ENCODE measurements around the gene SAMHD1.
"Not testable (repeated sequence)": the region's sequence is repeated elsewhere in the genome, so short reads cannot be mapped to it uniquely, and the experiment has no call there.

SAMHD1 gene

DNA sequence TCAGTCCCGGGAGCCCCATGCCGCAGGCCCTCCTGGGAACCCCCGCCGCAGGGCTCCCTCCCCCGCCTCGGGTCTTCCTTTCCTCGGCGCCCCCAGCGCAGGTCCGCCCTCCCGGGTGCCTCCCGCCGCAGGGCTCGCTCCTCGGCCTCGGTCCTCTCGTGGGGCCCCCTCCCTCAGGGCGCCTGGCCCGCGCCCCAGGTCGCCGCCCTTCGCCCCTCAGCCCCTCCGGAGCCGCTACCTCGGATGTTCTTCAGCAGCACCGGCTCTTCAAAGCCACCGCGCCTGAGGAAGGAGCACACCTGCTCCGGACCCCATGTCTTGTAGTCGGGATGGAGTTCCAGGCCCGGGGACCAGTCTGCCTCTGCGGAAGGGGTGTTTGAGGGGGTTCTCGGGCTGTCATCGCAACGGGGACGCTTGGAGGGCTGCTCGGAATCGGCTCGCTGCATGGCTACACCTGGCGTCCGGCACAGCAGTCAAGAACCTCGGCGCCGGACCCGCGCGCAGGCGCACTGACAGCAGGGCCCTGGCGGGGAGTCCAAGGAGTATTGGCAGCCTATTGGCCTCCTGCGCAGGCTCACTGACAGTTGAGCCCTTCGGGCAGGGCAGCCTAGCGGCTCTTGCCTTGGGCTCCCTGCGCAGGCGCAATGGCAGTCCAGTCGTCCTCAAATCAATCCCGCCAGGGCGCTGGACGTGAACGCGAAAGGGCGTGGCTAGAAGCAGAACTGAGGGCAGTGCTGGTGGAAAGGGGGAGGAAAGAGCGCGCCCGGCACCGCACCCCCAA, at the start of gene SAMHD1:
Gene SAMHD1 (minus strand): TSS at position 511 of the 781 bp plus-strand sequence. CDS start 65 bp downstream, at position 446.
- peak; percentile 94 for DNase-seq

DNA sequence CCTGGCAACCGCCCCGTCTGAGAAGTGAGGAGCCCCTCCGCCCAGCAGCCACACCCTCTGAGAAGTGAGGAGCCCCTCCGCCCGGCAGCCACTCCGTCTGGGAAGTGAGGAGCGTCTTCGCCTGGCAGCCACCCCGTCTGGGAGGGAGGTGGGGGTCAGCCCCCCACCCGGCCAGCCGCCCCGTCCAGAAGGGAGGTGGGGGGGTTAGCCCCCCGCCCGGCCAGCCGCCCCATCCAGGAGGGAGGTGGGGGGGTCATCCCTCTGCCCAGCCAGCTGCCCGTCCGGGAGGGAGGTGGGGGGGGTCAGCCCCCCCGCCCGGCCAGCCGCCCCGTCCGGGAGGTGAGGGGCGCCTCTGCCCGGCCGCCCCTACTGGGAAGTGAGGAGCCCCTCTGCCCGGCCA, 48.7 kb upstream of the SAMHD1 start:
- DNase-seq = not testable (repeated sequence)

DNA sequence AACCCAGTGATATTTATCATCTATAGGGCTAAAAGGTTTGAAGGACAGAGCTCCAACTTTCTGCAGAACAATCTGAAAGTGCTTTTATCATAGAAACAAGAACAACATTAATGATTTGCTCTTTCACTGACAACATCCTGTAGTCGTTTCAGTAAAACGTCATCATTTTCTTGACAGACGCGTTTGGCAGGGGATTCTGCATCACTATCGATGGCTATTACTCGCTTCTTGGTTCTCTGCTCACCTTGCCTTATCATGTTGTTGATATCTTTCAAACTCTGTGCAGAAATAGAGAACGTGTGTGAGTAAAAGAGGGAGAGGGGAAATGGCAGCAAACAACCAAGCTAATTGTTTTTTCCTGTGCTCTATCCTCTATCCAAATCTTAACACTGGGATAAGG, 47.1 kb upstream of the SAMHD1 start:
- DNase-seq = peak; percentile 31

DNA sequence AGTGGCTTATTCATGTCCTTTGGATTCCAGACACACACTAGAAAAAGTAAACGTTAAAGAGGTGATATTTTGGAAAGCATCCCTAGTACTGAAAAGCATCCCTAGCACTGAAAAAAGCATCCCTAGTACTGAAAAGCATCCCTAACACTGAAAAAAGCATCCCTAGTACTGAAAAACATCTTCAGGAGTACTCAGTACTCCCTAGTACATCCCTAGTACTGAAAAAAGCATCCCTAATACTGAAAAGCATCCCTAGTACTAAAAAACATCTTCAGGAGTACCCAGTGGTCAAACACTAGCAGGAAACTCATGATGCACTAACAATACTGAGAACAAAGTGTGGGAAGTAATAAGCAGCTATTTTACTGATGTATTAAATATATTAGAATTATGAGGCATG, 45.6 kb upstream of the SAMHD1 start:
- DNase-seq = no peak

DNA sequence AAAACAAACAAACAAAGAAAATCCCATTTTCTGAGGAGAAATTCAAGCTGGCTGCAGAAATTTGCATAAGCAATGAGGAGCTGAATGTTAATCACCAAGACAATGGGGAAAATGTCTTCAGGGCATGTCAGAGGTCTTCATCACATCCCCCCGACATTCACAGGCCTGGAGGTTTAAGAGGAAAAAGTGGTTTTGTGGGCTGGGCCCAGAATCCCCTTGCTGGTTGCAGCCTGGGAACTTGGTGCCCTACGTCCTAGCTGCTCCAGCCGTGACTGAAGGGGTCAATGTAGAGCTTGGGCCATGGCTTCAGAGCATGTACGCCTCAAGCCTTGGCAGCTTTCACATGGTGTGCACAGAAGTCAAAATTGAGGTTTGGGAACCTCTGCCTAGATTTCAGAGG, 42.7 kb upstream of the SAMHD1 start:
- not testable (repeated sequence) for DNase-seq

DNA sequence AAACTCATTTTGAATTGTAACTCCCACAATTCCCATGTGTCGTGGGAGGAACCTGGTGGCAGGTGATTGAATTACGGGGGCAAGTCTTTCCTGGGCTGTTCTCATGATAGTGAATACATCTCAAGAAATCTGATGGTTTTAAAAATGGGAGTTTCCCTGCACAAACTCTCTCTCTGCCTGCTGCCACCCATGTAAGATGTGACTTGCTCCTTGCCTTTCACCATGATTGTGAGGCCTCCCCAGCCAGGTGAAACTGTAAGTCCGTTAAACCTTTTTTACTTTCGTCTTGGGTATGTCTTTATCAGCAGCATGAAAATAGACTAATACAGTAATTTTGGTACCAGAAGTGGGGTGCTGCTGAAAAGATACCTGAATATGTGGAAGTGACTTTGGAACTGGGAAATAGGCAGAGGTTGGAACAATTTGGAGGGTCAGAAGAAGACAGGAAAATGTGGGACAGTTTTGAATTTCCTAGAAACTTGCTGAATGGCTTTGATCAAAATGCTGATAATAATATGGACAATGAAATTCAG, 41.4 kb upstream of the SAMHD1 start:
- no peak for DNase-seq

DNA sequence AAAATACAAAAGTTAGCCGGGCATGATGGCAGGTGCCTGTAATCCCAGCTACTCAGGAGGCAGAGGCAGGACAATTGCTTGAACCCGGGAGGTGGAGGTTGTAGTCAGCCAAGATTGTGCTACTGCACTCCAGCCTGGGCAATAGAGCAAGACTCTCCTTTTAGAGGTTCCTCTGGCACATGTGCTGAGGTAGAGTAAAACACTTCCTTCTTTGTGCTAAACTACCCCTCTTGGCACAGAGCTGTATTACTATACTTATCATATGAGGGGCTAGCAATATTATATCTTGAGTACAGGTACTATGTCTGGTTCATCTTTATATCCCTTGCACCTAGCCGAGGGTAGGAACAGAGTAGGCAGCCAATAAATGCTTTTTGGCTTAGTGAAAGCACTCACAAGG, 40.2 kb upstream of the SAMHD1 start:
- no peak for DNase-seq

DNA sequence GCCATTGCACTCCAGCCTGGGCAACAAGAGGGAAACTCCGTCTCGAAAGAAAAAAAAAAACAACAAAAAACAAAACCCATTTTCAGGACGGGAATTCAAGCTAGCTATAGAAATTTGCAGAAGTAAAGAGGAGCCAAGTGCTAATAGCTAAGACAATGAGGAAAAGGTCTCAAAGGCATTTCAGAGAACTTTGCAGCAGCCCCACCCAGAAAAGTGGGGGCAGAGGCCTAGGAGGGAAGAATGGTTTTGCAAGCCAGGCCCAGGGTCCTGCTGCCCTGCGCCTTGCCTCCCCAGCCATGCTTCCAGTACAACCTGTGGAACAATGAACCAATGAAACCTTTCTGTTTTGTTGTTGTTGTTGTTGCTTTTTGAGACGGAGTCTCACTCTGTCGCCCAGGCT, 38.3 kb upstream of the SAMHD1 start:
- DNase-seq = no peak

DNA sequence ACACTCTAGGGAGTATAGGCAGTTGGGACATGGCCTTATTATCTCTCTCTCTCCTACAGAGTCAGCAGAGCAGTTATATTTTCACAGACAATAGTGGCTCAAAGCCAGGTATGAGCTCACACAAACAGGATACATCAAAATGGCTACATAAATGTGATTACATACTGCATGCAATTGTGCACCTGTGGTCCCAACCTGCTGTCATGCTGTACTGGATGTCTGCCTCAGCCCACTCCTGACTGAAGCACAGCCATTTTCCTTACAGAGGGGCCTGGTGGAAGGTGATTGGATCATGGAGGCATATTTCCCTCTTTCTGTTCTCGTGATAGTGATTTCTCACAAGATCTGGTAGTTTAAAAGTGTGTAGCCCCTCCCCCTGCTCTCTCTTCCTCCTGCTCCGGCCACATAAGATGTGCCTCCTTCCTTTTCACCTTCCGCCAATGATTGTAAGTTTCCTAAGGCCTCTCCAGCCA, 37.0 kb upstream of the SAMHD1 start:
- peak; percentile 30 for DNase-seq

DNA sequence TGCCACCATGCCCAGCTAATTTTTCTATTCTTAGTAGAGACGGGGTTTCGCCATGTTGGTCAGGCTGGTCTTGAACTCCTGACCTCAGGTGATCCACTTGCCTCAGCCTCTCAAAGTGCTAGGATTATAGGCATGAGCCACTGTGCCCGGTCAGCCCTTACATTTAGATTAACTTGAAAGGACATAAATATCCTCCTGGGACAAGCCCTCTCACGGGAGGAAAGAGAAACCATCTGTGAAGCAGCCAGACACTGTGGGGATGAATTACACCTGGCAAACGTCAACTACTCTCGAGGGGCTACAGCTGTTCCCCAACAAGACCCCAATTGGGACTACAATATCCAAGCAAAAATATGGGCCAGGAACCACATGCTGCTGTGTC, 32.7 kb upstream of the SAMHD1 start:
- DNase-seq = no peak

DNA sequence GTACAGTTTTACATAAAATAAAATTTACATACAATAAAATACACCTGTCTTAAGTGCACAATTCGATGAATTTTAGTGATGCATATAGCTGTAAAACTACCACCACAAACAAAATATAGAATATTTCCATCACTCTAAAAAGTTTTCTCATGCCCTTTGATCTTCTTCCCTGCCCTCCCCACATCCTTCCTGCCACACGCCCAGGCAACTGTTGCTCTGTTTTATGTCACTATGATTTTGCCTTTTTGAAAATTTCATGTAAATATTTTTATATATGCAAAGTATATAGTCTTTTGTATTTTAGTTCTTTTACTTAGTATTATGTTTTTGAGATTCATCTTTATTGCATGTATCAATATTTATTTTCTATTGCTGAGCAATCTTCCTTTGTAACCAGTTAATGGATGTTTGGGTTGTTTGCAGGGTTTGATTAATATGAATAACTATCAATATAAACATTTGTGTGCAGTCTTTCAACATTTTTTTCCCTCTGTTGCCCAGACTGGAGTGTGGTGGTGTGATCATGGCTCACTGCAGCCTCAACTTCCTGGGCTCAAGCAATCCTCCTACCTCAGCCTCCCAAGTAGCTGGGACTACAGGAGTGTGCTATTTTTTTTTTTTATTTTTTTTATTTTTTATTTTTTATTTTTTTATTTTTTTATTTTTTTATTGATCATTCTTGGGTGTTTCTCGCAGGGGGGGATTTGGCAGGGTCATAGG, 23.8 kb upstream of the SAMHD1 start:
- peak; percentile 77 for DNase-seq

DNA sequence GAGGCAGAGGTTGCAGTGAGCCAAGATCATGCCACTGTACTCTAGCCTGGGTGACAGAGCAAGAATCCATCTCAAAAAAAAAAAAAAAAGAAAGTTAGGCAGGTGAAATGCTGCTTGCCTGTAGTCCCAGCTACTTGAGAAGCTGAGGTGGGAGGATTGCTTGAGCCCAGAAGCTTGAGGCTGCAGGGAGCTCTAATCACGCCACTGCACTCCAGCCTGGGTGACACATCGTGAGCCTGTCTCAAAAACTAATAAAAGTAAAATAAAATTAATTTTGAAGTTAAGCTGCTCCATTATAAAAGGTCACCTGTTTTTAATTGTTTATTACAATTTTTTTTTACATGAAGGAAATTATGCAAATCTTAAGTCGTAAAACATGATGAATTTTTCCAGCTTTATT, 23.2 kb upstream of the SAMHD1 start:
- DNase-seq = no peak

DNA sequence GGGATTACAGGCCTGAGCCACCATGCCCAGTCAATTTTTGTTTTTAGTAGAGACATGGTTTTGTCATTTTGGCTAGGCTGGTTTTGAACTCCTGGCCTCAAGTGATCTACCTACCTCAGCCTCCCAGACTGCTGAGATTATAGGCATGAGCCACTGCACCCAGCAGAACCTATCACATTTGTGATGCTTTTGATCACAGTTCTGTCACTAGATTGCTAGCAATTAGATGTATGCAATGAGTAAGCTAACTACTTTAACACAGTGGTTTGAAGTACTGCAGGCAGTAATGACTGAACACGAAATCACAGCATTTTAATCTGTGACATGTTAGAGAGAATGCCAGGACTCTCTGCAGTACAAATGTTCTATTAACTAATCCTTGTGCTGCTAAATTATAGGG, 19.6 kb upstream of the SAMHD1 start:
- no peak for DNase-seq

DNA sequence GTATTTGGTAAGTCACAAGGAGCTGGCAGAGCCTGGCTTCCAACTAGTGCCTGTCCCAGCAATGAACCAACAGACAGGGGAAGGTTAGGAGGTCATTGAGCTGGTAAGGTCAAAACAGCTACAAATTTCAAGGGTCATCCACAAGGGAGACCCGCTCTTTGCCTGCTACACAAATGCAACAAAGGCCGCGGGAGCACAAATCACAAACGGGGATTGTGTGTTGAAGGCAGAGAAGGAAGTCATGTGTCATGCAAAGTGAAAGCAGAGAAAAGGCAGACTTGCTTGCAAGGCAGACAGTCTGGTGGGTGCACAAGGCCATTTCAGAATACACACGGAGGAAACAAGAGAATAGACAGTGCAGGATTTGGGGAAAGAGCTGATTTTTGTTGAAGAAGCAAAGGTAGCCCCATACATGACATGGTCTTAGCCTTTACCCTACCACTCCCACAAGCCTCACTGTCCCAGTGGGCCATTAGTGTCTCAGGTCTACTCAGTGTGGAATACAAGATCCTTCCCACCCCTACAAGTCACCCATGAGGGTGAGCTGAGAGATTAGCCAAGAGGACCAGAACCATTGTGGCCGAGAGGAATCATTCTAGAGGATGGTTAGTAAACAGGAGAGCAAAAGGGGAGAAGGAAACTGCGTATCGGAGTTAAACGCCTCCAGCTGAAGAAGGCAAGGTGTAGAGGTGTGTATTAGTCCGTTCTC, 18.1 kb upstream of the SAMHD1 start:
- DNase-seq = peak; percentile 60

DNA sequence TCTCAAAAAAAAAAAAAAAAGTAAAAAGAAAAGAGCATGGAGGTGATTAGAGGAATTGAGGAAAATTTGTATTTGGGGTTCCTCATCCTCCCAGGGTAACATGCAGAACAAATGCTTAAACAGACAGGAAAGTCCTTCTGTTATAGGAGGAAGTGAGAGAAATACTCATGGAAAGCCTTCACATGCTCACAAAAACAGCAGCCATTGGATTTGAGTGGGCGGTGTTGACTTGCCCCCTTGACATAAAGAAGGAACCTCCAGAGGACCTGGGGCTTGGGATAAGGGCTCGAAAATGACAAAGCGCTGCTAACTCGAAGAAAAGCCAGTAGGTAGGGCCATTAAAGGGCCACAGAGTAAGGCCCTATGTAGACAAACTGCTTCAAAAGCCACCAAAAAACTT, 17.5 kb upstream of the SAMHD1 start:
- DNase-seq = no peak

DNA sequence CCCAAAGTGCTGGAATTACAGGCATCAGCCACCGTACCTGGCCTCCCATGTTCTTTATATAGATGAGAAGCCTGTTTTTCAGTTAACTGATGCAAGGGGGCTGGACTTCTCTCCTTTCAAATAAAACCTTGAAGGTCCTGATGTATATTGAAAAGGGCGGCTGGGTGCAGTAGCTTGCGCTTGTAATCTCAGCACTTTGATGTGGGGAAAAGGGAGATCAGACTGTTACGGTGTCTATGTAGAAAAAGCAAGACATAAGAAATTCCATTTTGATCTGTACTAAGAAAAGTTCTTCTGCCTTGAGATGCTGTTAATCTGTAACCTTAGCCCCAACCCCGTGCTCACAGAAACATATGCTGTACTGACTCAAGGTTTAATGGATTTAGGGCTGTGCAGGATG, 16.1 kb upstream of the SAMHD1 start:
- DNase-seq = no peak

DNA sequence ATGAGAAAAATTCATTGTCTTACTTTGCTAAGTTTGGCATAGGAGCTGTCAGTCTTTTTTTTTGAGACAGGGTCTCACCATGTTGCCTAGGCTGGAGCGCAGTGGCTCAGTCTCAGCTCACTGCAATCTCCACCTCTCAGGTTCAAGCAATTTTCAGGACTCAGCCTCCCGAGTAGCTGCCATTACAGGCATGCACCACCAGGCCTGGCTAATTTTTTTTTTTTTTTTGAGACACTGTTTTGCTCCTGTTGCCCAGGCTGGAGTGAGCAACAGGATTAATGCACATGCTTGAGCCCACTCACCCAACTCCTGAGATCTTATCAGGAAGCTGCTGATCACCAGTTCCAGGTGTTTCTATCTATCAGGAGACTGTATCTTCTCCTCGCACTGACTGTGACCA, 15.5 kb upstream of the SAMHD1 start:
- not testable (repeated sequence) for DNase-seq

DNA sequence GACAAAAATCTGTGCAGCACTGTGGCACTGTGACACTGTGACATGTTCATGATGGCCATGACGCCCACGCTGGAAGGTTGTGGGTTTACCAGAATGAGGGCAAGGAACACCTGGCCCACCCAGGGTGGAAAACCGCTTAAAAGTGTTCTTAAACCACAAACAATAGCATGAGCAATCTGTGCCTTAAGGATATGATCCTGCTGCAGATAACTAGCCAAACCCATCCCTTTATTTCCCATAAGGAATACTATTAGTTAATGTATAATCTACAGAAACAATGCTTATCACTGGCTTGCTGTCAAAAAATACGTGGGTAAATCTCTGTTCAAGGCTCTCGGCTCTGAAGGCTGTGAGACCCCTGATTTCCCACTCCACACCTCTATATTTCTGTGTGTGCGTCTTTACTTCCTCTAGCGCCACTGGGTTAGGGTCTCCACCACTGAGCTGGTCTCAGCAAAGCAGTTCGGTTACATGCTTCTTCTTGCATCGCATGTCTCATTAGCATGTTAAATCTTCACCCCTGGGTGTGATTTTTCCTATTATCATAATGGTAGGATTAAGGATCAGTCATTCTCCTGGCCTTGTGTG, 10.9 kb upstream of the SAMHD1 start:
- not testable (repeated sequence) for DNase-seq

DNA sequence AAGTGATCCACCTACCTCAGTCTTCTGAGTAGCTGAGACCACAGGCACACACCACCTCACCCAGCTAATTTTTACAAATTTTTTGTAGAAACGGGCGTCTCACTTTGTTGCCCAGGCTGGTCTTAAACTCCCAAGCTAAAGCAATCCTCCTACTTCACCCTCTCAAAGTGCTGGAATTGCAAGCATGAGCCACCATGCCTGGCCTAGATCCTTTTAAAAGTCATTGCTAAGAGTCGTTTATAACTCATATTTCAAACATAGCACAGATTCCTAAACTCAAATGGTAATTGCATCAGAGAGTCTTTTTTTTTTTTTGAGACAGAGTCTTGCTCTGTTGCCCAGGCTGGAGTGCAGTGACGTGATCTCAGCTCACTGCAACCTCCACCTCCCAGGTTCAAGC, 7.7 kb upstream of the SAMHD1 start:
- no peak for DNase-seq

DNA sequence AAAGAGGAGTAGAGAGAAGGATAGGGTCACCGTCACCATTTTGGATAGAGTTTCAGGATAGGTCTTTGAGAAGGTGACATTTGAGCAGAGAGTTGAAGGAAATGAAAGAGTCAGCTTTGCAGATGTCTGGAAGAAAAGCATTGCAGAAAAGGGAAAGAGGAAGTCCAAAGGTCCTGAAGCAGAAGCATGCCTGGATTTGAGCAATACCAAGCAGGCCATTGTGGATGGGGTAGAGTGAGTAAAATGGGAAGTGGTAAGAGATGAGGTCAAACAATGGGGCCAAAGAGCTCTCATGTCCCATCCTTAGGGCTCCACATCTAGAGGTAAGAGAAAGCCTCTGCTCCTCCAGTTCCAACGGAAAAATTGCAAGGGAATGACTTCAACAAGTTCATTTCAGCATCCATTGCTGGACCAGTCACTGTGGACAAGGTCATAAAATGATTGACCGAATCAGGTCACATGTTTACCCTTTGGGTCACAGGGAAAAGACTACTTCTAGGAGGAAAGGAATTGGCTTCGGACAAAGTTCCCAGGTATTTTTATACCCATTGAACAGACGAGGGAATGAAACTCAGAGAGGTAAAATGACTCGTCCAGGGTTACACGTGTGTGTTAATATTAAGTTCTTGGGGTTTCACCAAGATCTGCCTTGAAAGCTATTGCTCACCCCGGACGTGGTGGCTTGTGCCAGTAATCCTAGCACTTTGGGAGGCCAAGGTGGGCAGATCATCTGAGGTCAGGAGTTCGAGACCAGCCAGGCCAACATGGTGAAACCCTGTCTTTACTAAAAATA, 6.6 kb upstream of the SAMHD1 start:
- no peak for DNase-seq

DNA sequence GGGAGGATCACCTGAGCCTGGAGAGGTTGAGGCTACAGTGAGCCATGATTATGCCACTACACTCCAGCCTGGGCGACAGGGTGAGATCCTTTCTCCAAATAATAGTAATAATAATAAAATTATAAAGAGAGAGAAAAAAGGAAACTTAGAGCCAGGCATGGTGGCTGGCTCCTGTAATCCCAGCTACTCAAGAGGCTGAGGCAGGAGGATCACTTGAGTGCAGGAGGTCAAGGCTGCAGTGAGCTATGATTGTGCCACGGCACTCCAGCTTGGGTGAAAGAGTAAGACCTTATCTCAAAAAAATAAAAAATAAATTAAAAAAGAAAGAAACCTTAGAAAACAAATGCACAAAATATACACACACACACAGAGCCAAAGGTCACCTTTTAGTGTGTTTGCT, 5.2 kb upstream of the SAMHD1 start:
- no peak for DNase-seq

DNA sequence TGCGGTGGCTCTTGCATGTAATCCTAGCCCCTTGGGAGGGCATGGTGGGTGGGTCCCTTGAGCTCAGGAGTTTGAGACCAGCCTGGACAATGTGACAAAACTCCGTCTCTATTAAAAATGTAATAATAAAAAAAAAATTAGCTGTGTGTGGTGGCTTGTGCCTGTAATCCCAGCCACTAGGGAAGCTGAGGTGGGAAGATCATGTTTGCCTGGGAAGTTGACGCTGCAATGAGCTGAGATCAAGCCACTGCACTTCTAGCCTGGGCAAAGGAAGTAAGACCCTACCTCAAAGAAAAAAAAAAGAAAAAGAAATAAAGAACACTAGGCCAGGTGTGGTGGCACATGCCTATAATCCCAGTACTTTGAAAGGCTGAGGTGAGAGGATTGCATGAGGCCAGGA, 4.5 kb upstream of the SAMHD1 start:
- no peak for DNase-seq

Measured in CD4-positive, alpha-beta T cell treated with Interleukin-21 for 1 hour (primary cell).